ENCODE data around the gene KDELR3. TPM values are rescaled to one million over a fixed set of nuclear protein-coding genes. Genes with fewer than 3 reads are reported as not detected.

The KDELR3 gene
- total RNA-seq, 4 donors from 2014 or later = 5.6 to 12.5 (median 8.7) TPM; not detected in 1

DNA sequence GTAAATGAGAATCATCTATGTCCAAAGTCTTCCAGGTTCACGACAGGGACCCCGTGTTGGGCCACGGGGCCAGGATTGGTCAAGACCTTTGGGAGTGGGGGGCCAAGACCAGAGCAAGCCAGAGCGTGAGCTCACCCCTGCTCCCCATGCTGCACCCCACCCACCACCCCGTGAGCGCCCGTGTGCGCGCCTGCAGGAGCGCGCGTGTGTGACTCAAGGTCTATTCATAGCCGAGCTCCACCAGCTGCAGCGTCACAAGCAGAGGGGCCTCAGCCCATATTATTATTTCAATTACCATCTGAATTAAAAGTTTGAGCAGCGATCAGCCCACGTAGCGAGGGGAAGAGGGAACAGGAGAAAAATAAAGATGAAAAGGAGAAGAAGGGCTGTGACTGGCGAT is 18.1 kb upstream of the KDELR3 start:
- 60 to 64% methylated on average over 6 to 18 of the region's 18 CpGs for WGBS, 2 donors (ENCODE audit: low coverage in 1 of 2)
- DNase-seq = no peak
- Histone ChIP-seq H3K4me3 (no peak overlapping the region), H3K9me3 (no peaks in the 10 kb centered on the region), H3K36me3 (no peaks in the 10 kb centered on the region), H3K27me3 (peaks cover 93% of the 10 kb centered on the region), H3K4me1 (peaks cover 0 to 5% (median 4%) of the 10 kb centered on the region in 4 donors), H3K27ac (no peak overlapping the region)
- in situ Hi-C loops (cut with MboI; ENCODE audit: low pct_ligation_motif_present in 1 of 4, low pct_unique_long_range_greater_than_20kb in 1 of 4, low sequenced_read_pairs in 3 of 4) (no loop called here), intact Hi-C loops (cut with DNase I; ENCODE audit: low total_unique reads) (no loop called here)
- TF ChIP-seq EP300 (IDR thresholded peaks at IDR 0.05; ENCODE audit: low read depth) = no peak

DNA sequence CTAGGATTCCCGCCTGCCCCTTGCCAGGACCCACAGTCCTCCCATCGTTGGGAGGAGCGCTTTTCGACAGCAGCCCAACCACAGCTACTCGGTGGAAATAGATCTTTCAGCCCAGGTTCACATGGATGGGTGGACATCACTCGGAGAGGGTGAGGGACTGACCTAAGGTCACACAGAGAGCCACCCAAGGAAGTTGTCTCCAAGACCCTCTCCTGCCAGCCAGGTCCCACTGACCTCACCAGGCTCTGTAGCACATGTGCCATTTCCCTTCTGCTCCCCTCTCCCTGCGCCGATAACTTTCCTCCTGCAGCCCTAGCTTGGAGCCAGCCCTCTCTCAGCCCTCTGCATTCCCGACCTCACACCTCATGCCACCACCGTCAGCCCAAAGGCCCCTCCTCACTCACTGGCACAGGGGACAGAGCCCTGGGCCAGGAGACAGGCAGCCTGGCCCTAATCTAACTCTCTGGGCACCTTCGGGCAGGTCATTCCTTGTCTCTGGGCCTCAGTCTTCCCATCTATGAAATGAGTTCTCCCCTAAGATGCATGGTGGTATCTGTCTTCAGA is 17.6 kb upstream of the KDELR3 start:
- 57 to 62% methylated on average over 2 to 11 of the region's 11 CpGs for WGBS, 2 donors (ENCODE audit: low coverage in 1 of 2)
- no peak overlapping the region for H3K4me3 ChIP-seq
- no peaks in the 10 kb centered on the region for H3K36me3 ChIP-seq
- no peaks in the 10 kb centered on the region for H3K9me3 ChIP-seq
- peaks cover 91% of the 10 kb centered on the region for H3K27me3 ChIP-seq
- intact Hi-C loops (cut with DNase I; ENCODE audit: low total_unique reads) (no loop called here), in situ Hi-C loops (cut with MboI; ENCODE audit: low pct_ligation_motif_present in 1 of 4, low pct_unique_long_range_greater_than_20kb in 1 of 4, low sequenced_read_pairs in 3 of 4) (no loop called here)
- H3K4me1 ChIP-seq = peaks cover 0 to 7% (median 6%) of the 10 kb centered on the region in 4 donors
- H3K27ac ChIP-seq = no peak overlapping the region
- no peak for TF ChIP-seq POLR2A (IDR thresholded peaks at IDR 0.05)
- no peak for TF ChIP-seq EP300 (IDR thresholded peaks at IDR 0.05; ENCODE audit: low read depth)
- no peak for TF ChIP-seq POLR2AphosphoS5 (IDR thresholded peaks at IDR 0.05)
- TF ChIP-seq, protein P1, sequence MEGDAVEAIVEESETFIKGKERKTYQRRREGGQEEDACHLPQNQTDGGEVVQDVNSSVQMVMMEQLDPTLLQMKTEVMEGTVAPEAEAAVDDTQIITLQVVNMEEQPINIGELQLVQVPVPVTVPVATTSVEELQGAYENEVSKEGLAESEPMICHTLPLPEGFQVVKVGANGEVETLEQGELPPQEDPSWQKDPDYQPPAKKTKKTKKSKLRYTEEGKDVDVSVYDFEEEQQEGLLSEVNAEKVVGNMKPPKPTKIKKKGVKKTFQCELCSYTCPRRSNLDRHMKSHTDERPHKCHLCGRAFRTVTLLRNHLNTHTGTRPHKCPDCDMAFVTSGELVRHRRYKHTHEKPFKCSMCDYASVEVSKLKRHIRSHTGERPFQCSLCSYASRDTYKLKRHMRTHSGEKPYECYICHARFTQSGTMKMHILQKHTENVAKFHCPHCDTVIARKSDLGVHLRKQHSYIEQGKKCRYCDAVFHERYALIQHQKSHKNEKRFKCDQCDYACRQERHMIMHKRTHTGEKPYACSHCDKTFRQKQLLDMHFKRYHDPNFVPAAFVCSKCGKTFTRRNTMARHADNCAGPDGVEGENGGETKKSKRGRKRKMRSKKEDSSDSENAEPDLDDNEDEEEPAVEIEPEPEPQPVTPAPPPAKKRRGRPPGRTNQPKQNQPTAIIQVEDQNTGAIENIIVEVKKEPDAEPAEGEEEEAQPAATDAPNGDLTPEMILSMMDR (IDR thresholded peaks at IDR 0.05) = no peak
- no peak for DNase-seq

DNA sequence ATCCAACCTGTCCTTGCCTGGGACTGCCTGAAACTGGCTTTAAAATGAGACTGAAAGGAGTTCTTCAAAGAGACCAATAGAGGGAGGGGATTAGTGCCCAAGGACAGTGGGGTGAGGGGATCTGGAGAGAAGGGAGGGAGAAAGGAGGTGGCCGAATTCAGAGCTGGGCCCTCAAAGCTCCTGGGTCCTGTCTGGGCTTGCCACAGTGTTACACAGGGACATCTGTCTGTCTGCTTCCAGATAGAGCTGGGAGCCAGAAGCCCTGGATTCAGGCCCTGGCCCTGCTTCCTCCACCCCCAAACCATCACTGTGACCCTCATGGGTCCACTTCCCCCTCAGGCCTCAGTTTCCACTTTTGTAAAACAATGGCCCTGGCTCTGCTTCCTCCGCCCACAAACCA is 16.5 kb upstream of the KDELR3 start:
- WGBS, 2 donors (ENCODE audit: low coverage in 1 of 2) = 82% methylated on average over 2 of the region's 2 CpGs; no CpG with 5 or more reads in 1 of the 2 donors
- TF ChIP-seq EP300 (IDR thresholded peaks at IDR 0.05; ENCODE audit: low read depth) (no peak), POLR2A (IDR thresholded peaks at IDR 0.05) (no peak), POLR2AphosphoS5 (IDR thresholded peaks at IDR 0.05) (no peak)
- TF ChIP-seq, protein P1 (IDR thresholded peaks at IDR 0.05) = no peak
- in situ Hi-C loops (cut with MboI; ENCODE audit: low pct_ligation_motif_present in 1 of 4, low pct_unique_long_range_greater_than_20kb in 1 of 4, low sequenced_read_pairs in 3 of 4) (no loop called here), intact Hi-C loops (cut with DNase I; ENCODE audit: low total_unique reads) (no loop called here)
- H3K27me3 ChIP-seq = peaks cover 91% of the 10 kb centered on the region
- no peak overlapping the region for H3K27ac ChIP-seq
- no peak for DNase-seq
- H3K36me3 ChIP-seq = no peaks in the 10 kb centered on the region
- H3K4me1 ChIP-seq = peaks cover 0 to 15% (median 12%) of the 10 kb centered on the region in 4 donors
- no peak overlapping the region for H3K4me3 ChIP-seq
- H3K9me3 ChIP-seq = no peaks in the 10 kb centered on the region

DNA sequence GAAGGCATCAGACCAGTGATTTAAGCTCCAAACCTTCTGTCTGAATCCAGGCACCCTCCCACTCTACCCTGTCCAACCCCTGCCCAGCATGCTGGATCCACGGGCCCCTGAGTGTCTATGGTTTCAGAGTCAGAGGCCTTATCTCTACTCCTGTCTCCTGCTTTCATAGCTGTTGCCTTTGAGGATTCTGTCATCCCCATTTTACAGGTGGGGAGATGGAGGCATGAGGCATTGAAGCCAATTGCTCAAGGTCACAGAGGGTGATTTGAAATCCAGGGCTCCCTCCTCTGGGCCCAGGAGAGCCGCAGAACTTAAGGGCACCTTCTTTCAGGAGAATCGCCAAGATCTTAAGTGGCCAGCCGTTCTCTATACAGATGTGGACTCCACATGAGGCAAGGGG is 16.0 kb upstream of the KDELR3 start:
- no peak overlapping the region for H3K4me3 ChIP-seq
- WGBS, 2 donors (ENCODE audit: low coverage in 1 of 2) = 73% methylated on average over 4 of the region's 4 CpGs; no CpG with 5 or more reads in 1 of the 2 donors
- intact Hi-C loops (cut with DNase I; ENCODE audit: low total_unique reads) = no loop called here

More for the DNA sequence above, 16.0 kb upstream of the KDELR3 start:
- Histone ChIP-seq H3K36me3 (no peaks in the 10 kb centered on the region), H3K27ac (no peak overlapping the region), H3K27me3 (peaks cover 92% of the 10 kb centered on the region), H3K9me3 (no peaks in the 10 kb centered on the region), H3K4me1 (peaks cover 0 to 15% (median 12%) of the 10 kb centered on the region in 4 donors)
- in situ Hi-C loops (cut with MboI; ENCODE audit: low pct_ligation_motif_present in 1 of 4, low pct_unique_long_range_greater_than_20kb in 1 of 4, low sequenced_read_pairs in 3 of 4) = no loop called here
- DNase-seq = no peak
- TF ChIP-seq, protein P1 (IDR thresholded peaks at IDR 0.05) = no peak
- no peak for TF ChIP-seq POLR2AphosphoS5 (IDR thresholded peaks at IDR 0.05)
- no peak for TF ChIP-seq EP300 (IDR thresholded peaks at IDR 0.05; ENCODE audit: low read depth)
